PC-3 (cell line): ENCODE results near the gene DRAP1. TPM values are rescaled to one million over a fixed set of nuclear protein-coding genes. Genes with fewer than 3 reads are reported as not detected.

Experiments
- ATAC-seq: fragments of 200-7000 bp; cut with Tn5 transposase; 2 replicates; pipeline ENCODE4 v1.9.1; 2020; ENCODE audit warnings: mild to moderate bottlenecking, moderate library complexity
- BruUV-seq: library from RNA; stranded (reverse); fragments of 400-500 nt; replicated peaks from 2 replicates; lab custom pipeline; 2021; lab: Mats Ljungman, UMichigan
- CTCF ChIA-PET: fragments of 300-600 bp; sonication (Branson Sonifier 250); formaldehyde crosslinking; loops from one replicate; lab custom pipeline; 2022; ENCODE audit warnings: antibody characterized with exemption; lab: Charles Lee
- POLR2A ChIA-PET: fragments of 300-600 bp; sonication (Branson Sonifier 250); formaldehyde crosslinking; loops from one replicate; lab custom pipeline; 2022; ENCODE audit warnings: antibody characterized with exemption; ENCODE audit not compliant: unreplicated experiment; lab: Charles Lee
- DNase-seq: peaks from one replicate; pipeline ENCODE4 v3.0.0-alpha.2; 2015
- H2AFZ ChIP-seq: fragments of 300-600 bp; sonication (generic); 2 replicates; pipeline ENCODE4 v1.6.0; 2016; ENCODE audit warnings: antibody characterized with exemption, low read length
- H3F3A ChIP-seq: fragments of 300-600 bp; sonication (generic); one replicate; pipeline ENCODE4 v1.6.0; 2017; ENCODE audit warnings: antibody characterized with exemption, low read length, control low read depth, mild to moderate bottlenecking; ENCODE audit not compliant: unreplicated experiment
- H3K27ac ChIP-seq: fragments of 300-600 bp; sonication (generic); 2 replicates; pipeline ENCODE4 v1.5.1; 2016; ENCODE audit warnings: mild to moderate bottlenecking, low read length
- H3K27me3 ChIP-seq: fragments of 300-600 bp; sonication (generic); 2 replicates; pipeline ENCODE4 v1.6.1; 2016; ENCODE audit warnings: low read length, mixed read lengths
- H3K36me3 ChIP-seq: fragments of 300-600 bp; sonication (generic); 2 replicates; pipeline ENCODE4 v1.6.1; 2016; ENCODE audit warnings: low read depth, mixed run types, low read length, mixed read lengths
- H3K4me1 ChIP-seq: fragments of 300-600 bp; sonication (generic); 2 replicates; pipeline ENCODE4 v1.5.1; 2016; ENCODE audit warnings: low read length; ENCODE audit not compliant: insufficient read depth
- H3K4me2 ChIP-seq: fragments of 300-600 bp; sonication (generic); 2 replicates; pipeline ENCODE4 v1.6.0; 2016; ENCODE audit warnings: low read length
- H3K4me3 ChIP-seq: fragments of 300-600 bp; sonication (generic); 2 replicates; pipeline ENCODE4 v1.5.1; 2016; ENCODE audit warnings: mild to moderate bottlenecking, low read length, mixed read lengths
- H3K79me2 ChIP-seq: fragments of 300-600 bp; sonication (generic); 2 replicates; pipeline ENCODE4 v1.6.1; 2017; ENCODE audit warnings: low read length, mixed read lengths
- H3K9ac ChIP-seq: fragments of 300-600 bp; sonication (generic); 2 replicates; pipeline ENCODE4 v1.6.0; 2016; ENCODE audit warnings: mild to moderate bottlenecking, low read length
- H3K9me2 ChIP-seq: fragments of 300-600 bp; sonication (generic); replicated peaks from 2 replicates; pipeline ENCODE4 v1.6.1; 2016; ENCODE audit warnings: mixed run types, low read length, mixed read lengths
- H3K9me3 ChIP-seq: fragments of 300-600 bp; sonication (generic); 2 replicates; pipeline ENCODE4 v1.6.1; 2016; ENCODE audit warnings: low read length, mixed read lengths
- H4K20me1 ChIP-seq: fragments of 300-600 bp; sonication (generic); 2 replicates; pipeline ENCODE4 v1.6.1; 2016; ENCODE audit warnings: low read length, mixed read lengths
- EZH2 ChIP-seq: fragments of 300-600 bp; sonication (generic); IDR thresholded peaks from one replicate; pipeline ENCODE4 v1.6.1; 2017; ENCODE audit warnings: antibody characterized with exemption, mild to moderate bottlenecking, low read length; ENCODE audit not compliant: unreplicated experiment
- EZH2phosphoT487 ChIP-seq: fragments of 300-600 bp; sonication (generic); IDR thresholded peaks from 2 replicates; pipeline ENCODE4 v1.6.1; 2018; ENCODE audit warnings: mild to moderate bottlenecking, antibody characterized with exemption, low read length, borderline replicate concordance
- intact Hi-C: fragments of 100-400 bp; cut with micrococcal nuclease; formaldehyde crosslinking; loops from 2 replicates; pipeline ENCODE4 v1.9.0; 2023
- total RNA-seq: library from RNA; depleted of rRNA; stranded (reverse); fragments of >200 nt; gene quantifications from 2 replicates; pipeline ENCODE4 v1.2.3, GENCODE V29; 2014
- TF ChIP-seq, protein P1 (sequence below): fragments of 300-600 bp; sonication (generic); conservative IDR thresholded peaks from 2 replicates; pipeline ENCODE4 v1.5.1; 2017; ENCODE audit warnings: antibody characterized with exemption, low read depth, mild to moderate bottlenecking, low read length

DRAP1 gene
- total RNA-seq, 1 experiment from 2014 or later: 944 TPM

DNA sequence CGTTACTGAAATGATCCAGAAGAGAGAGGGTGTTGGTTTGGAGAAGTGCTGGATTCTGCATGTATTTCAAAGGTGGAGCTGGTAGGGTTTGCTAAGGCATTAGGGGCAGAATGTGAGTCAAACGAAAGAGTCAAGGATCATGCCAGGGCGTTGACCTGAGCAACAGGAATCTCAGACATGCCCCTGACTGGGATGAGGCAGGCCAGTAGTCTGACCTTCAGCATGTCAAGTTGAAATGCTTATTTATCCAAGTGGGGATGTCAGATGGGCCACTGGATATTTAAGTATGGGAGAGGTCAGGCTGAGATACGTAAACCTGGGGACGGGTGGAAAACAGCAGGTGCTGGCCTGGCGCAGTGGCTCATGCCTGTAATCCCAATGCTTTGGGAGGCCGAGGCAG is 23.3 kb downstream of the DRAP1 start:
- Histone ChIP-seq H2AFZ (no peak overlapping the region), H3K27ac (no peak overlapping the region), H3F3A (no peaks in the 10 kb centered on the region), H3K9me3 (no peaks in the 10 kb centered on the region), H3K27me3 (no peaks in the 10 kb centered on the region), H3K79me2 (no peaks in the 10 kb centered on the region), H3K9ac (no peak overlapping the region), H3K9me2 (no peaks in the 10 kb centered on the region), H3K4me3 (no peak overlapping the region), H3K36me3 (no peaks in the 10 kb centered on the region), H3K4me1 (peaks cover 10% of the 10 kb centered on the region; the same call in 1 of the 2 replicates), H4K20me1 (no peaks in the 10 kb centered on the region), H3K4me2 (no peak overlapping the region)
- ChIA-PET POLR2A (no interaction called here), CTCF (no interaction called here)
- BruUV-seq: no TSS peak
- TF ChIP-seq, protein P1, sequence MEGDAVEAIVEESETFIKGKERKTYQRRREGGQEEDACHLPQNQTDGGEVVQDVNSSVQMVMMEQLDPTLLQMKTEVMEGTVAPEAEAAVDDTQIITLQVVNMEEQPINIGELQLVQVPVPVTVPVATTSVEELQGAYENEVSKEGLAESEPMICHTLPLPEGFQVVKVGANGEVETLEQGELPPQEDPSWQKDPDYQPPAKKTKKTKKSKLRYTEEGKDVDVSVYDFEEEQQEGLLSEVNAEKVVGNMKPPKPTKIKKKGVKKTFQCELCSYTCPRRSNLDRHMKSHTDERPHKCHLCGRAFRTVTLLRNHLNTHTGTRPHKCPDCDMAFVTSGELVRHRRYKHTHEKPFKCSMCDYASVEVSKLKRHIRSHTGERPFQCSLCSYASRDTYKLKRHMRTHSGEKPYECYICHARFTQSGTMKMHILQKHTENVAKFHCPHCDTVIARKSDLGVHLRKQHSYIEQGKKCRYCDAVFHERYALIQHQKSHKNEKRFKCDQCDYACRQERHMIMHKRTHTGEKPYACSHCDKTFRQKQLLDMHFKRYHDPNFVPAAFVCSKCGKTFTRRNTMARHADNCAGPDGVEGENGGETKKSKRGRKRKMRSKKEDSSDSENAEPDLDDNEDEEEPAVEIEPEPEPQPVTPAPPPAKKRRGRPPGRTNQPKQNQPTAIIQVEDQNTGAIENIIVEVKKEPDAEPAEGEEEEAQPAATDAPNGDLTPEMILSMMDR: no peak
- TF ChIP-seq EZH2phosphoT487: no peak
- TF ChIP-seq EZH2: no peak
- ATAC-seq (no peak), DNase-seq (no peak)
- intact Hi-C loops: no loop called here

DNA sequence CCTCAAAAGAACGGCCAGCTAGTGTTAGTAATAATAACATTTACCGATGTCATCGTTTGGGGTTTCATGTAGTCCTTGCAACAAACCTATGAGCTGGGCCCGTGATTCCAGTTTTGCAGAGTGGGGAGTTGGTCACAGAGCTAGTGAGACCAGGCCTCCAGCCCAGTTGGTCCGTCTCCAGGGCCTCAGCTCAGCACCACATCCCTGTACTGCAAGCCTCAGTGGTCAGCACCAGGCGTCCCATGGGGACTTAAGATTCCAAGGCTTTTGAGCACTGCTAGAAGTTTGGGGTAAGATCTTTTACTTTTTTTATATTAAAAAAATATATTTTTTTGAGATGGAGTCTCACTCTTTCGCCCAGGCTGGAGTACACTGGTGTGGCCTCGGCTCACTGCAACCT is 25.0 kb downstream of the DRAP1 start:
- Histone ChIP-seq H3K27ac (no peak overlapping the region), H3K9me3 (no peaks in the 10 kb centered on the region), H3K4me1 (peaks cover 10% of the 10 kb centered on the region; the same call in 1 of the 2 replicates), H3K4me2 (no peak overlapping the region), H3K27me3 (no peaks in the 10 kb centered on the region), H4K20me1 (no peaks in the 10 kb centered on the region), H3K9ac (no peak overlapping the region), H3K79me2 (no peaks in the 10 kb centered on the region), H2AFZ (no peak overlapping the region), H3F3A (no peaks in the 10 kb centered on the region), H3K36me3 (no peaks in the 10 kb centered on the region), H3K4me3 (no peak overlapping the region), H3K9me2 (no peaks in the 10 kb centered on the region)
- POLR2A ChIA-PET: no interaction called here
- DNase-seq (no peak), ATAC-seq (no peak)
- TF ChIP-seq EZH2phosphoT487 (no peak), EZH2 (no peak)
- TF ChIP-seq, protein P1: no peak
- CTCF ChIA-PET: no interaction called here
- BruUV-seq: no TSS peak
- intact Hi-C loops: no loop called here

DNA sequence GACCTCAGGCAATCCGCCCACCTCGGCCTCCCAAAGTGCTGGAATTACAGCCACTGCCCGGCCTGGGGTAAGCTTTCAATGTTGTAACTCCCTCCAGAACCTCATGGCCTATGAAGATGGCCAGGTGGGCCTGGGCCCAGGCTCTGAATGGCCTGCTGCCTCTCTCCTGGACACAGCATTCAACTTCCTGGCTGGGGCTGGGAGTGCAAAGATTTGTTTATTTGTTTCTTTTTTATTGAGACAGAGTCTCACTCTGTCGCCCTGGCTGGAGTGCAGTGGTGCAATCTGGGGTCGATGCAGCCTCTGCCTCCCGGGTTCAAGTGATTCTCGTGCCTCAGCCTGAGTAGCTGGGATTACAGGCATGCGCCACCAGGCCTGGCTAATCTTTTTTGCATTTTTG is 25.5 kb downstream of the DRAP1 start:
- ChIA-PET CTCF (no interaction called here), POLR2A (no interaction called here)
- no peak overlapping the region for H3K4me2 ChIP-seq
- H3K4me1 ChIP-seq: peaks cover 10% of the 10 kb centered on the region; the same call in 1 of the 2 replicates
- BruUV-seq: no TSS peak
- no peaks in the 10 kb centered on the region for H4K20me1 ChIP-seq
- H3K9ac ChIP-seq: no peak overlapping the region
- no peaks in the 10 kb centered on the region for H3K9me3 ChIP-seq
- no peaks in the 10 kb centered on the region for H3K9me2 ChIP-seq
- intact Hi-C loops: no loop called here
- H3K27me3 ChIP-seq: no peaks in the 10 kb centered on the region
- no peak overlapping the region for H3K4me3 ChIP-seq
- TF ChIP-seq EZH2phosphoT487: no peak
- TF ChIP-seq EZH2: no peak
- TF ChIP-seq, protein P1: no peak
- H2AFZ ChIP-seq: no peak overlapping the region
- DNase-seq: no peak
- H3F3A ChIP-seq: no peaks in the 10 kb centered on the region
- no peak for ATAC-seq
- H3K79me2 ChIP-seq: no peaks in the 10 kb centered on the region
- no peaks in the 10 kb centered on the region for H3K36me3 ChIP-seq
- no peak overlapping the region for H3K27ac ChIP-seq
